Vagina (tissue), 2 donors: ENCODE data around the gene GCNT3. TPM values are rescaled to one million over a fixed set of nuclear protein-coding genes. Genes with fewer than 3 reads are reported as not detected.

Source experiments
- DNase-seq, 2 donors: peaks; one replicate each; pipeline ENCODE4 v3.0.0-alpha.2; 2017; ENCODE audit errors: extremely low spot score in 2 of 2
- H3K27ac ChIP-seq: fragments of 200-600 bp; sonication (generic); one replicate; pipeline ENCODE4 v1.5.1; 2019
- H3K27me3 ChIP-seq: fragments of 200-600 bp; sonication (generic); one replicate; pipeline ENCODE4 v1.5.1; 2019
- H3K36me3 ChIP-seq, 2 donors: fragments of 200-600 bp; sonication (generic); one replicate each; pipeline ENCODE4 v1.5.1; 2017 to 2019
- H3K4me1 ChIP-seq: fragments of 200-600 bp; sonication (generic); one replicate; pipeline ENCODE4 v1.5.1; 2019
- H3K4me3 ChIP-seq, 2 donors: fragments of 200-600 bp; sonication (generic); 1 replicate in 1 of 2; 2 replicates in 1 of 2; pipeline ENCODE4 v1.5.1; 2016 to 2019
- H3K9me3 ChIP-seq: fragments of 200-600 bp; sonication (generic); one replicate; pipeline ENCODE4 v1.5.1; 2019
- POLR2A ChIP-seq, 2 donors: fragments of 450-650 bp; IDR thresholded peaks; one replicate each; pipeline ENCODE4 v1.6.1; 2017; ENCODE audit warnings: antibody characterized with exemption in 2 of 2, mild to moderate bottlenecking in 2 of 2, moderate library complexity in 2 of 2
- POLR2AphosphoS5 ChIP-seq, 2 donors: sonication (generic); formaldehyde crosslinking; IDR thresholded peaks; one replicate each; pipeline ENCODE4 v1.9.0; 2017; ENCODE audit warnings: antibody characterized with exemption in 2 of 2, mild to moderate bottlenecking in 2 of 2, low read depth in 1 of 2; ENCODE audit not compliant: insufficient read depth in 1 of 2
- intact Hi-C: fragments of 100-400 bp; cut with DNase I; formaldehyde crosslinking; loops from one replicate; pipeline ENCODE4 v1.15.1; 2023
- total RNA-seq: library from RNA; depleted of rRNA; stranded (reverse); fragments of >200 nt; gene quantifications from one replicate; pipeline ENCODE4 v1.2.3, GENCODE V29; 2016
- TF ChIP-seq, protein P1 (sequence below), 3 experiments: fragments of 450-650 bp in 2 of 3; fragments of 200-600 bp in 1 of 3; sonication (generic) in 1 of 3; IDR thresholded peaks; one replicate each; pipeline ENCODE4 v1.5.1; 2017 to 2019; ENCODE audit warnings: antibody characterized with exemption in 3 of 3, mild to moderate bottlenecking in 2 of 3, moderate library complexity in 2 of 3

The GCNT3 gene, protein sequence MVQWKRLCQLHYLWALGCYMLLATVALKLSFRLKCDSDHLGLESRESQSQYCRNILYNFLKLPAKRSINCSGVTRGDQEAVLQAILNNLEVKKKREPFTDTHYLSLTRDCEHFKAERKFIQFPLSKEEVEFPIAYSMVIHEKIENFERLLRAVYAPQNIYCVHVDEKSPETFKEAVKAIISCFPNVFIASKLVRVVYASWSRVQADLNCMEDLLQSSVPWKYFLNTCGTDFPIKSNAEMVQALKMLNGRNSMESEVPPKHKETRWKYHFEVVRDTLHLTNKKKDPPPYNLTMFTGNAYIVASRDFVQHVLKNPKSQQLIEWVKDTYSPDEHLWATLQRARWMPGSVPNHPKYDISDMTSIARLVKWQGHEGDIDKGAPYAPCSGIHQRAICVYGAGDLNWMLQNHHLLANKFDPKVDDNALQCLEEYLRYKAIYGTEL
- 1.5 TPM for total RNA-seq

DNA sequence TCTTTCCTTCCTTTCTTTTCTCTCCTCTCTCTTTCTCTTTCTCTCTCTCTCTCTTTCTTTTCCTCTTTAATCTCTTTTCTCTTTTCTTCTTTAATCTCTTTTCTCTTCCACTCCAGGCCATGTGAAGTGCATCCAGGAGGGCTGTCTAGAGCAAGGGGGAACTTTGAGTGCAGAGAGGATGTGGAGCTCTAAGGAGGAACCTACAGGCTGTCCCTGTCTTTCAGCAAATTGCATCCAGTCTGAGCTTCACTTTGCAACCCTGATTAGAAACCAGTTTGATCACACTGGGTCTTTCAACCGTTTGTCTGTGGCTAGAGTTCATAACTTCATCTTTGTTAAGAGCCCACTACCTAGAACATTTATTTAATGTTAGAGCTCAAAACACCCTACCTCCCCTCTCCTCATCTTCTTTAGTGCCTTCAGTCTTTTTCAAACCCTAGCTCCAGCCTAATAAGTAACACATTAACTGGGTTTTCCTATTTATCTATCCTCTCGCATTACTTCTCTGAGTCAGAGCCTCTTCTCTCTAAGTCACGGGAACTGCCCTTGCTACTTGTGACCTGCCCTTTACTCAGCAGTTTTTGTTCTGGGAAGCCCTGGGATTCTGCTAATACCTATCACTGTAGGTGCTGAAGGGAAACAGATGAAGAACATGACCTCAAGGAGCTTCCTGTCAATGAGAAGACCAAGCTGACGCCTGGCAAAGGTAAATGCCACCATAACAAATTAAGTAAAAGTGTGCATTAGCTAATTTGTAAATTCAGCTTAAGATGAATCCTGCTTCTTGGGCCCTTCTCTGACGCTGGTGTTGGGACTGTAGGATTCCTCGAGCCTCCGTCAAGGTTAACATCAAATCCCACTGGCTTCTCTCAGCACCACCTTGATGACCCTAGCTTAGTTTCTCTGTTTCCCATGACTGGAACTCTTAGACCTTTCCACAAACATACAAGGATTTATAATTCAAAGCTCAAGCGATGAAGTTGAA, at the start of gene GCNT3:
Gene GCNT3, plus strand, starts transcription at position 508 of the 985 bp plus-strand sequence. CDS start 6,456 bp downstream, outside the sequence.
- DNase-seq = no peak
- TF ChIP-seq POLR2AphosphoS5 (IDR thresholded peaks at IDR 0.05; ENCODE audit: insufficient read depth in 1 of 2, low read depth in 1 of 2) = no peak
- intact Hi-C loops = no loop called here
- H3K27ac ChIP-seq = no peak within 1 kb of the TSS
- no peaks in the 10 kb centered on the region for H3K9me3 ChIP-seq
- no peaks in the 10 kb centered on the region for H3K4me1 ChIP-seq
- no peaks in the 10 kb centered on the region for H3K36me3 ChIP-seq
- no peaks in the 10 kb centered on the region for H3K27me3 ChIP-seq
- H3K4me3 ChIP-seq = no peak within 1 kb of the TSS

DNA sequence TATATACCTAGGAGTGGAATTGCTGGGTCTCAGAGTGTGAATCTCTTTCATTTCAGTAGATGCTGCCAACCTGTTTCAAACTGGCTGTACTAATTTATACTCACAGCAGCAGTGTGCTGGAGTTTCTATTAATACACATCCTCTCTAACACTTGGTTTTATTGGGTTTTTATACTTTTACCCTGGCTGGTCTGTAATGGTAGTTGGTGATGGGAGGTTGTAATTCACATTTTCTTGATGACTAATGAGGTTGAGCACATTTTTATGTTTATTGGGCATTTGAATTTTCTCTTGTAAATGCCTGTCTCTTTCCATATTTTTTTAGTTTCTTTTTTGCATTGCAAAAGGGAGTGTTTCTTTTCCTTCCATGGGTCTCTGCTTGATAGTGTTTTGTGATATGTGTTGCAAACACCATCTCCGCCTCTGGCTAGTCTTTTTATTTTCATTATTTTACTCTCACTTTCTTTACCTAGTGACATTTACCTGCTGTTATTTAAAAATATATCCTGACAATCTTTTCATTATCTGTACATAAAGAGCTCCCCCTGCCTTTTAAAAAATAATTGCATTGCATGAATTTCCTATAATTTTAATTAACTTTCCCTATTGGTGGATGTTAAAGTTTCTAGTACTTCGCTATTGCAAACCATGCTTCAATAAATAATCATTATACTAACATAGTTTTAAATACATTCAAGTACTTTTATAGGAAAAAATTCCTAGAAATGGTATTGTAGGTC, 49.0 kb upstream of the GCNT3 start:
- Histone ChIP-seq H3K9me3 (no peaks in the 10 kb centered on the region), H3K36me3 (no peaks in the 10 kb centered on the region), H3K4me3 (no peak overlapping the region), H3K4me1 (no peaks in the 10 kb centered on the region), H3K27ac (no peak overlapping the region), H3K27me3 (no peaks in the 10 kb centered on the region)
- intact Hi-C loops = no loop called here
- DNase-seq = no peak
- no peak for TF ChIP-seq POLR2A (IDR thresholded peaks at IDR 0.05)
- TF ChIP-seq, protein P1, sequence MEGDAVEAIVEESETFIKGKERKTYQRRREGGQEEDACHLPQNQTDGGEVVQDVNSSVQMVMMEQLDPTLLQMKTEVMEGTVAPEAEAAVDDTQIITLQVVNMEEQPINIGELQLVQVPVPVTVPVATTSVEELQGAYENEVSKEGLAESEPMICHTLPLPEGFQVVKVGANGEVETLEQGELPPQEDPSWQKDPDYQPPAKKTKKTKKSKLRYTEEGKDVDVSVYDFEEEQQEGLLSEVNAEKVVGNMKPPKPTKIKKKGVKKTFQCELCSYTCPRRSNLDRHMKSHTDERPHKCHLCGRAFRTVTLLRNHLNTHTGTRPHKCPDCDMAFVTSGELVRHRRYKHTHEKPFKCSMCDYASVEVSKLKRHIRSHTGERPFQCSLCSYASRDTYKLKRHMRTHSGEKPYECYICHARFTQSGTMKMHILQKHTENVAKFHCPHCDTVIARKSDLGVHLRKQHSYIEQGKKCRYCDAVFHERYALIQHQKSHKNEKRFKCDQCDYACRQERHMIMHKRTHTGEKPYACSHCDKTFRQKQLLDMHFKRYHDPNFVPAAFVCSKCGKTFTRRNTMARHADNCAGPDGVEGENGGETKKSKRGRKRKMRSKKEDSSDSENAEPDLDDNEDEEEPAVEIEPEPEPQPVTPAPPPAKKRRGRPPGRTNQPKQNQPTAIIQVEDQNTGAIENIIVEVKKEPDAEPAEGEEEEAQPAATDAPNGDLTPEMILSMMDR (IDR thresholded peaks at IDR 0.05) = no peak
- no peak for TF ChIP-seq POLR2AphosphoS5 (IDR thresholded peaks at IDR 0.05; ENCODE audit: insufficient read depth in 1 of 2, low read depth in 1 of 2)

DNA sequence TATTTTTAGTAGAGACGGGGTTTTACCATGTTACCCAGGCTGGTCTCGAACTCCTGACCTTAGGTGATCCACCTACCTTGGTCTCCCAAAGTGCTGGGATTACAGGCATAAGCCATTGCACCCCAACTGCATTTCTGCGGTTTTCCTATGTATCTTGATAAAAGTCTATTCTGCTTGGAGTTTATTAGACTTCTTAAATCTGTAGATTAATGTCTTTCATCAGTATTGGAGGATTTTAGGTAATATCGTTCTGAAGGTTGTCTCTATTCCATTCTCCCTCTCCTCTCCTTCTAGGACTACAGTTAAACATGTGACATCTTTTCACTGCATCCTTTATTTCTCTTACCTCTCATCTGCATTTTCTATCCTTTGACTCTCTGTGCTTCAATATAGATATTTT, 46.3 kb upstream of the GCNT3 start:
- no peaks in the 10 kb centered on the region for H3K4me1 ChIP-seq
- H3K9me3 ChIP-seq = no peaks in the 10 kb centered on the region
- H3K36me3 ChIP-seq = no peaks in the 10 kb centered on the region
- TF ChIP-seq, protein P1 (IDR thresholded peaks at IDR 0.05) = no peak
- TF ChIP-seq POLR2A (IDR thresholded peaks at IDR 0.05) (no peak), POLR2AphosphoS5 (IDR thresholded peaks at IDR 0.05; ENCODE audit: insufficient read depth in 1 of 2, low read depth in 1 of 2) (no peak)
- intact Hi-C loops = no loop called here
- no peak overlapping the region for H3K4me3 ChIP-seq
- DNase-seq = no peak
- H3K27me3 ChIP-seq = no peaks in the 10 kb centered on the region
- no peak overlapping the region for H3K27ac ChIP-seq

GRCh38 chr15:59567324-59567723, 44.3 kb upstream of the GCNT3 start:
- H3K9me3 ChIP-seq = no peaks in the 10 kb centered on the region
- no peak overlapping the region for H3K4me3 ChIP-seq
- H3K27me3 ChIP-seq = no peaks in the 10 kb centered on the region
- no peaks in the 10 kb centered on the region for H3K36me3 ChIP-seq
- H3K4me1 ChIP-seq = no peaks in the 10 kb centered on the region
- no peak for TF ChIP-seq POLR2AphosphoS5 (IDR thresholded peaks at IDR 0.05; ENCODE audit: insufficient read depth in 1 of 2, low read depth in 1 of 2)
- DNase-seq = no peak
- intact Hi-C loops = no loop called here
- H3K27ac ChIP-seq = no peak overlapping the region

DNA sequence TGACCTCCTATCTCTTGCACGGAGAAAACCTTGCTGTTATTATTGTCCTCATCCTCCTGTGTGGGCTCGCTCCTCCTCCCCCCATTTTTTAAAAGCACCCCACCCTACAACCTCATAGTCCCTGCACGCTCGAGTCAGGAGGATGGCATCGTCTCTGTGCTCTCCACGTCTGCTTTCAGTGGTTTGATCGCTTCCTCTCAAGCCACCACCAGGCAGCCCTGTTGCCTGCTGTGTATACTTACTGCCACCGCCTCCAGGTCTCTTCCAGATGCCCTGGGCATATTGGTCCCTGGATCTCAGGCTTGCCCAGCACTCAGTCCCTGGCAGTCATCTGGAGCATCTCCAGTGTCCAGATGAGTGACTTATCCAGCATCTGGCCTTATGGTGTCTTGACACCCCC, 42.1 kb upstream of the GCNT3 start:
- TF ChIP-seq POLR2AphosphoS5 (IDR thresholded peaks at IDR 0.05; ENCODE audit: insufficient read depth in 1 of 2, low read depth in 1 of 2) (no peak), POLR2A (IDR thresholded peaks at IDR 0.05) (no peak)
- TF ChIP-seq, protein P1 (IDR thresholded peaks at IDR 0.05) = no peak
- Histone ChIP-seq H3K27ac (no peak overlapping the region), H3K4me3 (no peak overlapping the region), H3K36me3 (no peaks in the 10 kb centered on the region), H3K27me3 (no peaks in the 10 kb centered on the region), H3K9me3 (no peaks in the 10 kb centered on the region), H3K4me1 (no peaks in the 10 kb centered on the region)
- DNase-seq = no peak
- intact Hi-C loops = no loop called here
